ENCODE results near the gene PPARG.
A peak's percentile ranks its signal among the peaks of the same experiment; 100 is the strongest.
"Not testable (repeated sequence)": the region's sequence is repeated elsewhere in the genome, so short reads cannot be mapped to it uniquely, and the experiment has no call there.

The PPARG gene

DNA sequence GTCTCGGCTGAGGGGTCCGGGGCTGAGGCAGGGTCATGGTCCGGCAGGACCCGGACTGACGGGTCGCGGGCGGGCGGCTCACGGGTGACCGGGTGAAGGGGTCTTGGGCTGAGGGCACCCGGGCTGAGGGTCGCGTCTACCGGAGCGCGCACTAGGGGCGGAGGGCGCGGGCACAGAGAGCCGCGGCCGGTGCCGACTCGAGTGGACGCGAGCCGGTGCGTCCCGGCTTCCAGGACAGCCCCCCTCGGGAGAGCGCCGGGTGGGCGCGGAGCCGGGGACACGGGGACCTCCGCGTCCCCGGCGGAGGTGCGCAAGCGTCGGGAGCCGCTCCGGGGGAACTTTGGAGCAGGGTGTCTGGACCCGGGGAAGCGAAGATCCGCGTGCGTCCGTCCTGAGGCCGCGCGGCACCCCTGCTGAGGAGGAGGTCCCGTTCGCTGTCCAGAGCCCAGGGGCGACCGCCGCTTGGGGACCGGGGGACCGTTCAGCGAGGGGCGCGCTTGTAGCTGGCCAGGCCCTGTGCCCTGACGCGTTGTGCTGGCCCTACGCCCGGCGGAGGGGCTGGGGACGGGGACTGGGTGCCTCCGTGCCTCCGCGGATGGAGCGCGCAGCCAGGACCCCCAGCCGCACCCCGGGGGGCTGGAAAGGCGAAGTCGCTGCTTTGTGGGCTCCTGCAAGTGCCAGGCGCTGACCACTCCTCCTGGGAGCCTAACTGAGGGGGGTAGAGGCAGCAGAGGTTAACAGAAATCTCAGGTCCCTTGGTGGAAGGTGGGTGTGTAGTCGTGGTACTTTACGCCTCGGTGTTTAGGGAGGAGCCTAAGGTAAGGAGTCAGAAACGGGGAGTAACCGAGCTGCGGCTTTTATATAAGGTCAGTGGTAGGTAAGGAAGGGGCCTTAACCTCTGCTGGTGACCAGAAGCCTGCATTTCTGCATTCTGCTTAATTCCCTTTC lies at the start of gene PPARG:
Gene PPARG, plus strand, starts transcription at position 889 of the 948 bp plus-strand sequence. CDS start 90,642 bp downstream, outside the sequence.
- DNase-seq (ENCODE audit: low read depth): no peak

- no peak for DNase-seq (ENCODE audit: low read depth)
These were observed 49.6 kb upstream of the PPARG start for GRCh38 chr3:12239301-12239700.

- DNase-seq (ENCODE audit: low read depth): no peak
These were observed 46.1 kb upstream of the PPARG start for GRCh38 chr3:12242772-12243171.

DNA sequence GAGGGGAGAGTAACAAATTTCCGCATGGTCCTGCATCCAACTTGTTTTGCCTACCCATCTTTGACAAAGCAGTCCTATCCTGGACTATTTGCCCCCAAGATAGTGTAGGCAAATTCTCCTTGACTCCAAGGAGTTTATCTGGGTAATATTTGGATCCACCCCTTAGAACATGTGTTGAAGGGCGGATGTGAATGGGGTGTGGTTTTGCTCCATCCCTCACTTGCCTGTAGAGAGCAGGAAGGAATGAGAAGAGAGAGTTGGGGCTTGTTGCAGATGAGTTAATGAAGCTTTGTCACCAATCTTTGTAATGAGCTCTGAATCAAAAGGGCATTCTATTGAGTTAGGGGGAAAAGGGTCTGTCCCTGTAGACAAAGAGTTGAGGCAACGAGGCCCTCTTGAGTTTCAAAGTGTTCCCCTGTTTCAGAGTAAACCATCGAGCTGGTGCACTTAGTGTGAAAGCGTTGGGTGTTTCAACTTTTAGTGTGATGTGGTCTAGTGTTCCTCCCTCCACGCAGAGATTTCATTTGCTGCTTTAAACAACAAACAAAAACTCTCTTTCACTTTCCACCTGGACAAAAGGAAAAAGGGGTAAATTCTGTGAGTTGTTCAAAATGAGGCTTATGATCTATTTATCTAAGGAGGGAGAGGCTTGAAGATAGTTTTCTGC lies 42.2 kb upstream of the PPARG start:
- DNase-seq (ENCODE audit: low read depth): no peak

DNA sequence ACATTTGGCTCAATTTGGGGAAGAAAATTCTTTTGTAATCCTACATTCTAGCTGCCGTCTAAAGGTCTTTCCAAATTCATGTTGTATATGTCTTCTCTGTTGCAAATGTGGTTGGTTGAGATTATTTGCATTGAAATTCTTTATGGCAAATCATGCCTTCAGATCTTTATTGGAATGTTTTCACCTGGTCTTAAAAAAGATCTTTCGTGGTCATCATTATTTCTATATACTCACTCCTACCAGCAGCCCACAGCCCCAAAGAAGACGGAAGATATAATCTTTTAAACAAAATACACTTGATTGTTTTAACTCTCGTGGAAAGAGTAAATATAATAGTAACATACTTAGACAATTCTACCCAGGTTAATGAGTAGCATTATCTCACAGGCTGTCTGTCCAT lies 41.5 kb upstream of the PPARG start:
- DNase-seq (ENCODE audit: low read depth): no peak

- DNase-seq (ENCODE audit: low read depth): no peak
These were observed 39.4 kb upstream of the PPARG start for GRCh38 chr3:12249519-12249918.

- no peak for DNase-seq (ENCODE audit: low read depth)
These were observed 36.0 kb upstream of the PPARG start for GRCh38 chr3:12252889-12253288.

- no peak for DNase-seq (ENCODE audit: low read depth)
These were observed 35.1 kb upstream of the PPARG start for GRCh38 chr3:12253516-12254343.

DNA sequence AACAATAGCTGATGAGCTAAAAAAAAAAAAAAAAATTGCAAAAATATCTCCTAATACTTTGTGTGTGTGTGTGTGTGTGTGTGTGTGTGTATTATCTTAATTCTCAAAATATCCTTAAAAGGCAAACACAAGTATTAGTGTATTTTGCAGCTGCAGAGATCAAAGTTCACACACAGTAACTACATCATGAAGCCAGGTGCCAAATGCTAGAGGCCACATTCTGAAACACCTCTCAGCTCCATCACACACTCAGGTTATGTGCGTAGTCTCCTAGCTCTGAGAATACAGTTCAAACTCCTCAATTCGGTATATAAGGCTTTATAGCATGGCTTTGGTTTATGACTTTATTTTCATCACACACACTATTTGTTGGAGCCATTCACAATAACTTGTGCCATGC lies 33.5 kb upstream of the PPARG start:
- DNase-seq (ENCODE audit: low read depth): no peak

GRCh38 chr3:12258911-12259310 lies 30.0 kb upstream of the PPARG start:
- no peak for DNase-seq (ENCODE audit: low read depth)

DNA sequence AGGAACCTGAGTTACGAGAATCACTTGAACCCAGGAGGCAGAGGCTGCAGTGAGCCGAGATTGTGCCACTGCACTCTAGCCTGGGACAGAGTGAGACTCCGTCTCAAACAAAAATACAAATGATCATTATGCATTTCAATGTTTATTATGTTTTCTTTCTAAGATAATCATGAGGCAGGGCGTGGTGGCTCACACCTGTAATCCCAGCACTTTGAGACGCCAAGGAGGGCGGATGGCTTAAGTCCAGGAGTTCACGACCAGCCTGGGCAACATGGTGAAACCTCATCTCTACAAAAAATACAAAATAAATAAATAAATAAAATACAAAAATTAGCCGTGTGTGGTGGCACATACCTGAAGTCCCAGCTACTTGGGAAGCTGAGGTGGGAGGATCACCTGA lies 26.7 kb upstream of the PPARG start:
- DNase-seq (ENCODE audit: low read depth): not testable (repeated sequence)

DNA sequence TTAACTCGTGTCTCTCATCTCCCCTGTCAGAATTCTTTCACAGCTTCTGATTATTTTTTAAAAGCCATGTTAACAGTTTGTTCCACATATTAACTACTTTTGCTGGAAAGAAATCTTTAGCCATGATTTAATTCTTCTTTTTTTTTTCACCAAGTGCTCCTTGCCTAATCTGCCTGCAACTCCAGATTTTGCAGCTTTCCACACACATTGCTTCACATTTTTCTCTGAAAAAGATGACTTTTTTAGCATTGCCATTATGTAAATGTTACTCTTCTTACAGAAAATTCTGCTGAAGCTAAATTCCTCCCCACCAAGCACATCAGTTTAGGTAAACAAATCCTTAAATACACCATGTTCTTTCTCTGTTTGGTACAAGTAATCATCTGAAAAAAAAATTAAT lies 23.4 kb upstream of the PPARG start:
- DNase-seq (ENCODE audit: low read depth): no peak

DNA sequence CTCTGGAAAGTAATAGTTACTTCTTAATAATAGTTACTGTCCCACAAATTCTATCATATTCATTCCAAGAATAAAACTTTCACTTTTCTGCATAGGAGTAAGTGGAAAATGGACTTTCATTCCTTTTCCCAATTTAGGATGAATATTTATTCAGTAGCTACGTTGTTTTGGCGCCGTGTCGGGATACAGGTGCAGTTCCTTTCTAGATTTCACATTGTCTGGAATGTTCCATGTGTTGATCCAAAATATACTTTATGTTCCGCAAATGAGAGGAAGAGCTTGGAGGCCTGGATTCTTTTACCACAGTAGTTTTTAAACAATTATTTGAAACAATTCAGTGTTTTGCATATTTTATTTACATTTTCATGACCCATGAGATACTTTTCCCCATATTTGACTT lies 22.8 kb upstream of the PPARG start:
- no peak for DNase-seq (ENCODE audit: low read depth)

- no peak for DNase-seq (ENCODE audit: low read depth)
These were observed 21.4 kb upstream of the PPARG start for GRCh38 chr3:12267376-12268030.

DNA sequence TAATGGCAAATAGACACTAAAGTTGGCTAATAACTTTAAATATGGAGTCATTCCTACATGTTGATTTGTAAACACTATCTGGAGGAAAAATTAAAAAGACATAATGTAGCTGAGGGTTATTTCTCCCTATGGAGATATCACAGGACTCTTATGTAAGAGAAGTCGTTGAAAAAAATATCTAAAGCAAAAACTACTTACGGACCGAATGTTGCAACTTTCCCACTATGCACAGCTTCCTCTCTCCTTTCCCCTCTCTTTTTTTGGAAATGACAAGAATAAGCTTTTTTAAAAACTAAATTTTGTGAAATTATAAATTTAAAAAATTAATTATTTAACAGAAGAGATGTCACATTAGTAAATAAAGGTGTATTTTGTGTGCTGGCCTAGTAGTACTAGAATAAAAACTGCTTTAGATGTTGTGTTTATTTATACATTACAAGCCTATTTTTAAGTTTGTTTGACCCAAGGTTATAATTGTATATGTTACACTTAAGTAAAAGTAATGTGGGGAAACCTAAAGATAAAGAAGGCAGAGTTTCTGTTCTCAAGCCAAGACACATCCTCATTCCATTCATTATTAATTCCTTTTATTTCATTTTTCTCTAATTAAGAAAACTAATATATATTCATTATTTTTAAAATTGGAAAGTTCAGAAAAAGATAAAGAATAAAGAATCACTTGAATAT lies 20.7 kb upstream of the PPARG start:
- DNase-seq (ENCODE audit: low read depth): no peak

- DNase-seq (ENCODE audit: low read depth): no peak
These were observed 17.9 kb upstream of the PPARG start for GRCh38 chr3:12270976-12271375.

DNA sequence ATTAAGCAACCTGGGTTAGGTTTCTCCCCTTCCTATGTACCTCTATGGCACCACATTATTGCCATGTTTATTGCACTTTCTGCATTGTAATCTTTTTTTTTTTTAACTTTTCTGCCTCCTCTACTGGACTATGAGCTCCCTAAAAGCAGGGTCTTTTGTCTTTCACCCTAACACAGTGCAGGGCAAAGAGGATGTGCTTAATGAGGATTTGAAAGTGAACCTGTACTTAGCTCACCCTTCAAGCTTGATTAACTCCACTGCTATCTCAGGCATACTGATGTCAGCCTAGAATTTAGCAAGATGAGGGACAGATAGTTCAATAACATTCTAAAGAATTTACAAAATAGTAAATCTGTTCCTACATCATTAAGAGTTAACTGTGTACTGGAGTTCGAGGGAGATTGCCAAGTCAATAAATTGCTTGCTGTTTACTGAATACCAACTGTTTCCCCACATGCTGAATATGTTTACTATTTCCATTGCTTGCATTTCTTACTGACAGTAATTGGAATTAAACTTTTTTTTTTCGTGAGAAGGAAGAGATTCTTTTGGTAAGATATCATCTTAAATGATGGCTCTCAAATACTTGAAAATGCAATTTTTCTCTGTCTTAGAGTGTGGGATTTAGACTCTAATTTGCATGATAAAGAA lies 15.7 kb upstream of the PPARG start:
- peak; percentile 72 for DNase-seq (ENCODE audit: low read depth)

- DNase-seq (ENCODE audit: low read depth): no peak
These were observed 12.8 kb upstream of the PPARG start for GRCh38 chr3:12275974-12276650.

GRCh38 chr3:12276827-12277226 lies 12.0 kb upstream of the PPARG start:
- DNase-seq (ENCODE audit: low read depth): not testable (repeated sequence)

GRCh38 chr3:12278566-12278965 lies 10.3 kb upstream of the PPARG start:
- no peak for DNase-seq (ENCODE audit: low read depth)

All from GM04503 (cell line).